ENCODE data around the gene ARG2. TPM values are rescaled to one million over a fixed set of nuclear protein-coding genes. Genes with fewer than 3 reads are reported as not detected.

ARG2 gene
- total RNA-seq = 0.75 TPM
- long read RNA-seq, partial matches to known transcripts = 0 of 1 reads
- long read RNA-seq, other reads (novel, unspliced or antisense) = 1 of 1 reads

GRCh38 chr14:67619446-67620216, at the start of gene ARG2:
Gene ARG2 (plus strand): TSS chr14:67619920. CDS start chr14:67619978, 58 bp downstream.
- intact Hi-C loops (cut with DNase I) = loop anchor here (5.0 kb wide), 1 partner anchor 48 kb away; no protein-coding TSS in a partner anchor
- ATAC-seq (ENCODE audit: poor library complexity) = peak; percentile 99
- peak; percentile 99 for DNase-seq

GRCh38 chr14:67570453-67570852, 49.3 kb upstream of the ARG2 start:
- intact Hi-C loops (cut with DNase I) = loop anchor here (2.0 kb wide), 1 partner anchor 146 kb away; no protein-coding TSS in a partner anchor
- no peak for DNase-seq
- no peak for ATAC-seq (ENCODE audit: poor library complexity)

- intact Hi-C loops (cut with DNase I) = loop anchor here (2.0 kb wide), 1 partner anchor 147 kb away; no protein-coding TSS in a partner anchor
- DNase-seq = peak; percentile 73
- ATAC-seq (ENCODE audit: poor library complexity) = peak; percentile 80
Observed at GRCh38 chr14:67571275-67571990, 48.3 kb upstream of the ARG2 start.

- DNase-seq = no peak
- intact Hi-C loops (cut with DNase I) = loop anchor here (2.0 kb wide), 1 partner anchor 147 kb away; no protein-coding TSS in a partner anchor
- no peak for ATAC-seq (ENCODE audit: poor library complexity)
Observed at GRCh38 chr14:67571991-67572323, 47.8 kb upstream of the ARG2 start.

- no peak for ATAC-seq (ENCODE audit: poor library complexity)
Observed at GRCh38 chr14:67572608-67573007, 47.1 kb upstream of the ARG2 start.

GRCh38 chr14:67573228-67574010, 46.3 kb upstream of the ARG2 start:
- no peak for DNase-seq

More at GRCh38 chr14:67572608-67573007, 47.1 kb upstream of the ARG2 start:
- no peak for DNase-seq
- intact Hi-C loops (cut with DNase I) = no loop called here

GRCh38 chr14:67574156-67574555, 45.6 kb upstream of the ARG2 start:
- ATAC-seq (ENCODE audit: poor library complexity) (no peak), DNase-seq (no peak)
- intact Hi-C loops (cut with DNase I) = no loop called here

More at GRCh38 chr14:67573228-67574010, 46.3 kb upstream of the ARG2 start:
- no peak for ATAC-seq (ENCODE audit: poor library complexity)
- intact Hi-C loops (cut with DNase I) = no loop called here

- no peak for DNase-seq
- ATAC-seq (ENCODE audit: poor library complexity) = no peak
- intact Hi-C loops (cut with DNase I) = no loop called here
Observed at GRCh38 chr14:67574806-67575205, 44.9 kb upstream of the ARG2 start.

- intact Hi-C loops (cut with DNase I) = no loop called here
- no peak for DNase-seq
- no peak for ATAC-seq (ENCODE audit: poor library complexity)
Observed at GRCh38 chr14:67575684-67576083, 44.0 kb upstream of the ARG2 start.

- intact Hi-C loops (cut with DNase I) = no loop called here
- no peak for DNase-seq
- ATAC-seq (ENCODE audit: poor library complexity) = no peak
Observed at GRCh38 chr14:67576216-67576955, 43.3 kb upstream of the ARG2 start.

GRCh38 chr14:67577181-67577808, 42.4 kb upstream of the ARG2 start:
- intact Hi-C loops (cut with DNase I) = no loop called here
- no peak for DNase-seq
- no peak for ATAC-seq (ENCODE audit: poor library complexity)

GRCh38 chr14:67577909-67578749, 41.6 kb upstream of the ARG2 start:
- intact Hi-C loops (cut with DNase I) = no loop called here
- ATAC-seq (ENCODE audit: poor library complexity) (no peak), DNase-seq (no peak)

- ATAC-seq (ENCODE audit: poor library complexity) = no peak
- intact Hi-C loops (cut with DNase I) = no loop called here
- DNase-seq = no peak
Observed at GRCh38 chr14:67579040-67579439, 40.7 kb upstream of the ARG2 start.

GRCh38 chr14:67579636-67580035, 40.1 kb upstream of the ARG2 start:
- intact Hi-C loops (cut with DNase I) = no loop called here
- DNase-seq = no peak
- no peak for ATAC-seq (ENCODE audit: poor library complexity)

- intact Hi-C loops (cut with DNase I) = no loop called here
- DNase-seq = no peak
- no peak for ATAC-seq (ENCODE audit: poor library complexity)
Observed at GRCh38 chr14:67580336-67581171, 39.2 kb upstream of the ARG2 start.

GRCh38 chr14:67581643-67582042, 38.1 kb upstream of the ARG2 start:
- no peak for ATAC-seq (ENCODE audit: poor library complexity)

More at GRCh38 chr14:67581643-67582042, 38.1 kb upstream of the ARG2 start:
- no peak for DNase-seq
- intact Hi-C loops (cut with DNase I) = no loop called here

All from Right ventricle myocardium superior (tissue), 1 donor.